ENCODE measurements around the gene KLHL26. TPM values are rescaled to one million over a fixed set of nuclear protein-coding genes. Genes with fewer than 3 reads are reported as not detected.

The KLHL26 gene
- total RNA-seq, 4 donors from 2014 or later, result 3.8 to 22.2 (median 6.9) TPM

DNA sequence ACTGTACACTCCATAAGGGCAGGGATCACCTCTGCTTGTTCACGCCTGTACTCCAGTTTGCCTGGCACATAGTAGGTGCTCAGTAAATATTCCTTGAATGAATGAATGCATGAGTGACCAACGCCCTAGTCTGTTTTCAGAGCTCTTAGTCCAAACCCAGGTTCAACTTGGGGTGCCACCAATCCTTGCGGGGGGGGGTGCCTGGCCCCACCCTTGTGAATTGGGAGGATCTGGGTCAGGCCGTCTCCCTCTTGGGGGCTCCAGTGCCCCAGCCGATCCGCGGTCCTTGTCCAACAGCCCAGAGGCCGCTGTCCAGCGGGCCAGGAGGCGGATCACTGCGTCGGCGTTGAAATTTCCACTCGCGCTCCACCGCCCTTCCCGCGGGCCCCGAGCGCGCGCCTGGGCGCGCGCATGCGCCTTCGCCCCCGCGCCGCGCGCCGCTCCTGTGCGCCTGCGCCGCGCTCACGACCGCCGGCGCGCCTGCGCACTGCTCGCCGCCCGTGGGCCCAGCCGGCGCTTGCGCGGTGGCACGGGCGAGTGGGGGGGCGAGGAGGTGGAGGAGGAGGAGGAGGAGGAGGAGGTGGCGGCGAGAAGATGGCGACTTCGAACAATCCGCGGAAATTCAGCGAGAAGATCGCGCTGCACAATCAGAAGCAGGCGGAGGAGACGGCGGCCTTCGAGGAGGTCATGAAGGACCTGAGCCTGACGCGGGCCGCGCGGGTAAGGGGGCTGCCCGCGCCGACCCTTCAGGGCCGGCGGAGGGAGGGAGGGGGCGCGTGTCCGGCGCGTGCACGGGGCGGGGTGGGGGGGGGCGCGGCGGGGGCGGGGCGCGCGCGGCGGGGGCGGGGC is 46.5 kb downstream of the KLHL26 start, which contains the start of gene CRTC1:
TSS of gene CRTC1 (plus strand) at position 572 of the 849 bp plus-strand sequence. CDS start at position 595, 23 bp downstream.
- Histone ChIP-seq H3K36me3 (no peaks in the 10 kb centered on the region), H3K4me3 (peak within 1 kb of the TSS; percentile 40 to 68), H3K27me3 (no peaks in the 10 kb centered on the region), H3K9me3 (no peaks in the 10 kb centered on the region), H3K4me1 (peaks cover 0 to 6% of the 10 kb centered on the region in 2 donors), H3K27ac (peak within 1 kb of the TSS; percentile 76 to 80)
- peak; percentile 89 to 93 for DNase-seq
- intact Hi-C loops (cut with DNase I; ENCODE audit: low total_unique reads), result no loop called here
- TF ChIP-seq, protein P1, sequence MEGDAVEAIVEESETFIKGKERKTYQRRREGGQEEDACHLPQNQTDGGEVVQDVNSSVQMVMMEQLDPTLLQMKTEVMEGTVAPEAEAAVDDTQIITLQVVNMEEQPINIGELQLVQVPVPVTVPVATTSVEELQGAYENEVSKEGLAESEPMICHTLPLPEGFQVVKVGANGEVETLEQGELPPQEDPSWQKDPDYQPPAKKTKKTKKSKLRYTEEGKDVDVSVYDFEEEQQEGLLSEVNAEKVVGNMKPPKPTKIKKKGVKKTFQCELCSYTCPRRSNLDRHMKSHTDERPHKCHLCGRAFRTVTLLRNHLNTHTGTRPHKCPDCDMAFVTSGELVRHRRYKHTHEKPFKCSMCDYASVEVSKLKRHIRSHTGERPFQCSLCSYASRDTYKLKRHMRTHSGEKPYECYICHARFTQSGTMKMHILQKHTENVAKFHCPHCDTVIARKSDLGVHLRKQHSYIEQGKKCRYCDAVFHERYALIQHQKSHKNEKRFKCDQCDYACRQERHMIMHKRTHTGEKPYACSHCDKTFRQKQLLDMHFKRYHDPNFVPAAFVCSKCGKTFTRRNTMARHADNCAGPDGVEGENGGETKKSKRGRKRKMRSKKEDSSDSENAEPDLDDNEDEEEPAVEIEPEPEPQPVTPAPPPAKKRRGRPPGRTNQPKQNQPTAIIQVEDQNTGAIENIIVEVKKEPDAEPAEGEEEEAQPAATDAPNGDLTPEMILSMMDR (IDR thresholded peaks at IDR 0.05), result peak in 1 of 4 experiments; percentile 26
- TF ChIP-seq POLR2A (IDR thresholded peaks at IDR 0.05), result peak; percentile 57 to 85

DNA sequence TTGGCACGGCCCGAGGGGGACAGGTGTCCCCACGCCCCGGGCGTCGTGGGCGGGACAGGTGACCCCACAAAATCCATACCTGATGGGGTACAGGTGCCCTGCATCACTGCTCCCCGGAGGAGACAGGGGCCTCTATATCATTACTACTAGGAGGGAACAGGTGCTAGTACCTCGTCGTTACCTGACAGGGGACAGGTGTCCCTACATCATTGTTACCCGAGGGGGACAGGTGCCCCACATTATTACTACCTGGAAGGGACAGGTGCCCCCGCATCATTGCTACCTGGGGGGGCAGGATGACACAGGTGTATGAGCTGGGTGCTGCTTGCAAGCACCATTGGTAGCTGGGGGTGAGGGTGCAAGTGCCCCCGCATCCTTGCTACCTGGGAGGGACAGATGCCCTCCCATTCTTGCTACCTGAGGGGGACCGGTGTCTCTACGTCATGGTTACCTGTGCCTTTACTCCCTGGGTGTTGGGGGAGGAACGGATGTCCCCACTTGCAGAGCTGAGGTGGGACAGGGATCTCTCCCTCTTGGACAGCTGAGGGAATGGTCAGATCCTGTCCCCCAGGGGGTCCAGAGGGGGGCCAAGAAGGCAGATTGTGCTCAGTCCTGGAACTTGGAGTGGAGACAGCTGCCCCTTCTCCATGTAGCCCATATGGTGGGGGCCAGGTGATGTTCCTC is 47.3 kb downstream of the KLHL26 start:
- no peak for DNase-seq
- Histone ChIP-seq H3K36me3 (no peaks in the 10 kb centered on the region), H3K9me3 (no peaks in the 10 kb centered on the region), H3K27me3 (no peaks in the 10 kb centered on the region), H3K4me3 (peak overlapping the region; percentile 40 to 68), H3K4me1 (peaks cover 0 to 6% of the 10 kb centered on the region in 2 donors), H3K27ac (peak overlapping the region; percentile 9 to 80)
- TF ChIP-seq, protein P1 (IDR thresholded peaks at IDR 0.05), result no peak
- no peak for TF ChIP-seq POLR2A (IDR thresholded peaks at IDR 0.05)
- intact Hi-C loops (cut with DNase I; ENCODE audit: low total_unique reads), result no loop called here

DNA sequence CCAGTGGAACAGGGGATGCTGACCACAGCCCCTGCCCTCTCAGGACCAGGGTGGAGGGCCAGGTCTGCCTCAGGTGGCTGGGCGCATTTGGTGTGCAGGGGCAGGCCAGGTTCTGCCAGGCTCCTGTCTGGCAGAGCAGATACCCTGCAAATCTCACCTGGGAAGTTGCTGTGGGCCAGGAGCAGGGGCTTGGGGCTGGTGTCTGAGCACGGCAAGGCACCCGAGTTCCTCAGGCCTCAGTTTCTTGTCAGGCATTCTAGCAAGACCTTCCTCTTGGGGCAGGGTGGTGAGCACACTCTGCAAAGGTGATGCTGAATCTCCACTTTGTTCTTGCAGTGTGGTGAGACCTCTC is 47.8 kb downstream of the KLHL26 start:
- Histone ChIP-seq H3K4me1 (peaks cover 0 to 6% of the 10 kb centered on the region in 2 donors), H3K27ac (no peak overlapping the region), H3K4me3 (no peak overlapping the region), H3K36me3 (no peaks in the 10 kb centered on the region), H3K27me3 (no peaks in the 10 kb centered on the region), H3K9me3 (no peaks in the 10 kb centered on the region)
- intact Hi-C loops (cut with DNase I; ENCODE audit: low total_unique reads), result no loop called here
- DNase-seq, result no peak
- TF ChIP-seq, protein P1 (IDR thresholded peaks at IDR 0.05), result no peak
- TF ChIP-seq POLR2A (IDR thresholded peaks at IDR 0.05), result no peak

DNA sequence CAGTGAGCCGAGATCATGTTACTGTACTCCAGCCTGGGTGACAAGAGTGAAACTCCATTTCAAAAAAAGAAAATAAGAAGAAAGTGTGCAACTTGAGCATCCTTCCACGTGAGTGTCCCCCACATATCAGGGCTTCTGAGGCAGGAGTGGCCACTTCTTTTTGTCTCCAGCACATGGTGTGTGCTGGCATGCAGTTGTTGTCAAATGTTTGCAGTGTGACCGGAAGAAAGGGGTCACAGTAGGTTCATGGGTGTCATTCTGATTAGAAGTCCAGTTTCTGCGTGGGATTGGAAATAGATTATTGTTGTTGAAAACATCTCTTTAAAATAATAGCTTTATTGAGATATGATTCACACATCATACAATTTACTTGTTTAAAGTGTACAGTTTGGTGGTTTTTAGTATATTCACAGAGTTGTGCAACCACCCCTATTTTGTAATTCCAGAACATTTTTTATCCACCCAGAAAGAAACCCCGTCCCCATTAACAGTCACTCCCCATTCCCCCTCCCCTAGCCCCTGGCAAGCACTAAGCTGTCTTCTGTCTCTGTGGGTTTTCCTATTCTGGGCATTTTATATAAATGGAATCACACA is 48.9 kb downstream of the KLHL26 start:
- no peak for DNase-seq
- H3K9me3 ChIP-seq, result no peaks in the 10 kb centered on the region
- intact Hi-C loops (cut with DNase I; ENCODE audit: low total_unique reads), result no loop called here
- peaks cover 0 to 6% of the 10 kb centered on the region in 2 donors for H3K4me1 ChIP-seq
- no peak overlapping the region for H3K27ac ChIP-seq
- no peaks in the 10 kb centered on the region for H3K27me3 ChIP-seq
- TF ChIP-seq POLR2A (IDR thresholded peaks at IDR 0.05), result no peak
- TF ChIP-seq, protein P1 (IDR thresholded peaks at IDR 0.05), result no peak
- no peak overlapping the region for H3K4me3 ChIP-seq
- no peaks in the 10 kb centered on the region for H3K36me3 ChIP-seq

Data from uterus (tissue), 4 donors.